CD4-positive, alpha-beta T cell (primary cell): ENCODE results near the gene NDUFC1. TPM values are rescaled to one million over a fixed set of nuclear protein-coding genes. Genes with fewer than 3 reads are reported as not detected.

ENCODE experiments used
- ATAC-seq: fragments of 200-7000 bp; cut with Tn5 transposase; one replicate; pipeline ENCODE4 v1.10.0; 2022; ENCODE audit warnings: mild to moderate bottlenecking; ENCODE audit not compliant: poor library complexity
- CTCF ChIA-PET: fragments of 350-600 bp; sonication (Branson Sonifier 250); formaldehyde crosslinking; loops from one replicate; lab custom pipeline; 2021; ENCODE audit warnings: antibody characterized with exemption, inconsistent platforms; lab: Charles Lee
- POLR2A ChIA-PET: fragments of 350-600 bp; sonication (Branson Sonifier 250); formaldehyde crosslinking; loops from one replicate; lab custom pipeline; 2021; ENCODE audit warnings: antibody characterized with exemption, inconsistent platforms; lab: Charles Lee
- DNase-seq, 14 experiments: peaks; one replicate each; pipeline ENCODE4 v3.0.0-alpha.2; 2013 to 2020; ENCODE audit warnings: mixed read lengths in 2 of 14
- H3K27ac ChIP-seq, 2 donors: one replicate each; pipeline versions ENCODE4 v1.5.1 to v1.7.0; 2013; ENCODE audit warnings: low read length in 2 of 2, low read depth in 1 of 2, mild to moderate bottlenecking in 1 of 2
- H3K27me3 ChIP-seq, 2 experiments: 1 replicate in 1 of 2; 2 replicates in 1 of 2; pipeline versions ENCODE4 v1.6.1 to v1.7.0; 2013; ENCODE audit warnings: low read length in 2 of 2, control low read depth in 1 of 2, mild to moderate bottlenecking in 1 of 2, moderate library complexity in 1 of 2; ENCODE audit not compliant: insufficient read depth in 2 of 2, control insufficient read depth in 1 of 2
- H3K36me3 ChIP-seq: one replicate; pipeline ENCODE4 v1.6.1; 2013; ENCODE audit warnings: low read length, control low read depth; ENCODE audit not compliant: insufficient read depth
- H3K4me1 ChIP-seq: one replicate; pipeline ENCODE4 v1.6.1; 2013; ENCODE audit warnings: low read length, control low read depth; ENCODE audit not compliant: insufficient read depth
- H3K4me3 ChIP-seq: one replicate; pipeline ENCODE4 v1.5.1; 2013; ENCODE audit warnings: mild to moderate bottlenecking, low read length, moderate library complexity
- H3K9me3 ChIP-seq, 2 experiments: 1 replicate in 1 of 2; 2 replicates in 1 of 2; pipeline versions ENCODE4 v1.6.1 to v1.7.0; 2013; ENCODE audit warnings: low read length in 2 of 2, mild to moderate bottlenecking in 2 of 2, control low read depth in 1 of 2, moderate library complexity in 1 of 2; ENCODE audit not compliant: control insufficient read depth in 1 of 2, insufficient read depth in 1 of 2
- H3K27ac Mint-ChIP-seq: one replicate; pipeline ENCODE4 v1.8.0; 2020; ENCODE audit warnings: mixed read lengths
- H3K27me3 Mint-ChIP-seq: one replicate; pipeline ENCODE4 v1.8.0; 2021; ENCODE audit warnings: mixed read lengths
- H3K36me3 Mint-ChIP-seq: one replicate; pipeline ENCODE4 v1.8.0; 2021; ENCODE audit warnings: low read depth, mixed read lengths
- H3K4me1 Mint-ChIP-seq: one replicate; pipeline ENCODE4 v1.8.0; 2021; ENCODE audit warnings: low read depth, mixed read lengths
- H3K4me3 Mint-ChIP-seq: one replicate; pipeline ENCODE4 v1.8.0; 2020; ENCODE audit warnings: mild to moderate bottlenecking, mixed read lengths
- H3K9me3 Mint-ChIP-seq: one replicate; pipeline ENCODE4 v1.8.0; 2020; ENCODE audit warnings: mixed read lengths
- intact Hi-C, 2 experiments: fragments of 100-400 bp; cut with DNase I in 1 of 2; cut with micrococcal nuclease in 1 of 2; formaldehyde crosslinking; loops; one replicate each; pipeline versions ENCODE4 v1.15.1 to v1.9.0; 2023 to 2025; cut with DNase I, micrococcal nuclease
- total RNA-seq, 174 experiments: library from RNA in 2 of 174; stranded (reverse) in 2 of 174; gene quantifications; one replicate each; pipeline ENCODE4 v1.2.3 and lab custom pipeline; 2021 to 2026
- TF ChIP-seq, protein P1 (sequence below): fragments of 200-600 bp; IDR thresholded peaks from one replicate; pipeline ENCODE4 v1.8.0; 2022; ENCODE audit warnings: antibody characterized with exemption, mild to moderate bottlenecking

NDUFC1 gene
- total RNA-seq, 2 experiments from 2014 or later: 23.3 to 26.4 TPM

GRCh38 chr4:139279760-139280620 is 22.3 kb downstream of the NDUFC1 start, which contains the start of gene MGARP:
Gene MGARP (minus strand): TSS chr4:139280225. CDS start chr4:139280158, 67 bp downstream.
- TF ChIP-seq, protein P1, sequence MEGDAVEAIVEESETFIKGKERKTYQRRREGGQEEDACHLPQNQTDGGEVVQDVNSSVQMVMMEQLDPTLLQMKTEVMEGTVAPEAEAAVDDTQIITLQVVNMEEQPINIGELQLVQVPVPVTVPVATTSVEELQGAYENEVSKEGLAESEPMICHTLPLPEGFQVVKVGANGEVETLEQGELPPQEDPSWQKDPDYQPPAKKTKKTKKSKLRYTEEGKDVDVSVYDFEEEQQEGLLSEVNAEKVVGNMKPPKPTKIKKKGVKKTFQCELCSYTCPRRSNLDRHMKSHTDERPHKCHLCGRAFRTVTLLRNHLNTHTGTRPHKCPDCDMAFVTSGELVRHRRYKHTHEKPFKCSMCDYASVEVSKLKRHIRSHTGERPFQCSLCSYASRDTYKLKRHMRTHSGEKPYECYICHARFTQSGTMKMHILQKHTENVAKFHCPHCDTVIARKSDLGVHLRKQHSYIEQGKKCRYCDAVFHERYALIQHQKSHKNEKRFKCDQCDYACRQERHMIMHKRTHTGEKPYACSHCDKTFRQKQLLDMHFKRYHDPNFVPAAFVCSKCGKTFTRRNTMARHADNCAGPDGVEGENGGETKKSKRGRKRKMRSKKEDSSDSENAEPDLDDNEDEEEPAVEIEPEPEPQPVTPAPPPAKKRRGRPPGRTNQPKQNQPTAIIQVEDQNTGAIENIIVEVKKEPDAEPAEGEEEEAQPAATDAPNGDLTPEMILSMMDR: no peak
- H3K36me3 Mint-ChIP-seq: peaks cover 7% of the 10 kb centered on the region
- no peak within 1 kb of the TSS for H3K27ac Mint-ChIP-seq
- peak within 1 kb of the TSS; percentile 48 for H3K4me3 ChIP-seq
- DNase-seq (peak in 5 of 14 experiments; percentile 20 to 42 (median 36)), ATAC-seq (peak; percentile 59)
- H3K4me1 Mint-ChIP-seq: peaks cover 18% of the 10 kb centered on the region
- H3K27me3 ChIP-seq: peaks cover 22 to 48% of the 10 kb centered on the region in 2 experiments
- POLR2A ChIA-PET: interaction anchor here (0.9 kb wide), 1 partner anchor 13 kb away, joined by 3 read pairs; no protein-coding TSS in a partner anchor
- intact Hi-C loops: loop anchor here in 1 of 2 experiments (2.0 to 5.0 kb wide), 2 partner anchors 15 to 38 kb away; no protein-coding TSS in a partner anchor
- peaks cover 4% of the 10 kb centered on the region for H3K9me3 Mint-ChIP-seq
- H3K9me3 ChIP-seq: peaks cover 0 to 9% of the 10 kb centered on the region in 2 experiments
- peaks cover 21% of the 10 kb centered on the region for H3K4me1 ChIP-seq
- peak within 1 kb of the TSS; percentile 77 for H3K4me3 Mint-ChIP-seq
- CTCF ChIA-PET: interaction anchor here (1.2 kb wide), 1 partner anchor 16 kb away, joined by 5 read pairs; no protein-coding TSS in a partner anchor
- peaks cover 56% of the 10 kb centered on the region for H3K27me3 Mint-ChIP-seq
- H3K36me3 ChIP-seq: no peaks in the 10 kb centered on the region
- H3K27ac ChIP-seq: no peak within 1 kb of the TSS

- Mint-ChIP-seq H3K9me3 (no peaks in the 10 kb centered on the region), H3K27ac (no peak overlapping the region), H3K27me3 (peaks cover 58% of the 10 kb centered on the region), H3K4me1 (peaks cover 18% of the 10 kb centered on the region), H3K36me3 (no peaks in the 10 kb centered on the region), H3K4me3 (peak overlapping the region; percentile 77)
- peaks cover 21% of the 10 kb centered on the region for H3K4me1 ChIP-seq
- no peaks in the 10 kb centered on the region for H3K36me3 ChIP-seq
- H3K27me3 ChIP-seq: peaks cover 25 to 49% of the 10 kb centered on the region in 2 experiments
- peak overlapping the region; percentile 48 for H3K4me3 ChIP-seq
- TF ChIP-seq, protein P1: no peak
- DNase-seq (peak in 3 of 14 experiments; percentile 9 to 30 (median 16)), ATAC-seq (peak; percentile 43)
- intact Hi-C loops: loop anchor here in 1 of 2 experiments (5.0 kb wide), 1 partner anchor 37 kb away; no protein-coding TSS in a partner anchor
- peaks cover 0 to 9% of the 10 kb centered on the region in 2 experiments for H3K9me3 ChIP-seq
- H3K27ac ChIP-seq: no peak overlapping the region
- POLR2A ChIA-PET: interaction anchor here (1.0 kb wide), 1 partner anchor 17 kb away, joined by 3 read pairs; no protein-coding TSS in a partner anchor
- CTCF ChIA-PET: interaction anchor here (0.6 kb wide), 1 partner anchor 9 kb away, joined by 3 read pairs; no protein-coding TSS in a partner anchor
Measured at GRCh38 chr4:139278912-139279759, 23.1 kb downstream of the NDUFC1 start.

- TF ChIP-seq, protein P1: no peak
- ATAC-seq: no peak
- Histone ChIP-seq H3K4me1 (peaks cover 21% of the 10 kb centered on the region), H3K27me3 (peaks cover 25 to 49% of the 10 kb centered on the region in 2 experiments), H3K27ac (no peak overlapping the region), H3K9me3 (peaks cover 0 to 9% of the 10 kb centered on the region in 2 experiments), H3K4me3 (no peak overlapping the region), H3K36me3 (no peaks in the 10 kb centered on the region)
- Mint-ChIP-seq H3K36me3 (no peaks in the 10 kb centered on the region), H3K4me3 (peak overlapping the region; percentile 77), H3K27ac (no peak overlapping the region), H3K9me3 (no peaks in the 10 kb centered on the region), H3K4me1 (peaks cover 18% of the 10 kb centered on the region), H3K27me3 (peaks cover 62% of the 10 kb centered on the region)
- ChIA-PET POLR2A (interaction anchor here (1.0 kb wide), 1 partner anchor 17 kb away, joined by 3 read pairs; no protein-coding TSS in a partner anchor), CTCF (no interaction called here)
- intact Hi-C loops: loop anchor here in 1 of 2 experiments (5.0 kb wide), 1 partner anchor 36 kb away; no protein-coding TSS in a partner anchor
- DNase-seq: no peak
Measured at GRCh38 chr4:139278485-139278884, 23.8 kb downstream of the NDUFC1 start.
